Uterus (tissue), 2 donors: ENCODE measurements around the gene PRELID1.

Experiments
- CTCF ChIP-seq, 4 experiments: fragments of 200-600 bp in 2 of 4; fragments of 450-650 bp in 2 of 4; sonication (generic) in 2 of 4; IDR thresholded peaks; one replicate each; pipeline ENCODE4 v1.5.1; 2016 to 2019; ENCODE audit warnings: antibody characterized with exemption in 4 of 4, mild to moderate bottlenecking in 2 of 4, moderate library complexity in 1 of 4
- POLR2A ChIP-seq, 2 donors: fragments of 450-650 bp; IDR thresholded peaks; one replicate each; pipeline ENCODE4 v1.6.1; 2016; ENCODE audit warnings: antibody characterized with exemption in 2 of 2, mild to moderate bottlenecking in 1 of 2, moderate library complexity in 1 of 2

DNA sequence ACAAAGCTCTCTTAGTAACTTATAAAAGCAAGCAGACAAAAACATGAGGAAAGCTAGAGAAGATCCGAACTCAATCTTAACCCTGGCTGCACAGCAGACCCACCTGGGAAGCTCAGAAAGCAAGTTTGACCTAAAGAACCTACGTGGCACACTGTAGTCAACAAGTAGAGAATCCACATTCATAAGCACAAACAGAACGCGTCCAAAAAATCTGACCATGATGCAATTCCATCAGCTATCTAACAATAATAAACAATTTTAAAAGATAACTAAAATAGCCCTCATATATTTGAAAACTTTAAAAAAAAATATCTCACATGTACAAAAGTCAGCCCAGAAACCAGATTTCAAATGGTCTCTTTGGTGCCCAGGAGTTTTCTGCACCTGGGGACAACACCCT is 43.2 kb downstream of the PRELID1 start:
- no peak for TF ChIP-seq CTCF (IDR thresholded peaks at IDR 0.05)
- TF ChIP-seq POLR2A (IDR thresholded peaks at IDR 0.05) = no peak
